Memory B cell (primary cell): ENCODE data around the gene ZGLP1.

Experiments
- ATAC-seq: fragments of 150-1000 bp; cut with Tn5 transposase; 2 replicates; pipeline ENCODE4 v1.10.0; 2021; ENCODE audit warnings: low read depth, mild to moderate bottlenecking, moderate library complexity
- DNase-seq, 2 donors: peaks; one replicate each; pipeline ENCODE4 v3.0.0; 2022; ENCODE audit warnings: low spot score in 2 of 2
- H3K27ac Mint-ChIP-seq: one replicate; pipeline ENCODE4 v1.8.0; 2022; ENCODE audit warnings: mild to moderate bottlenecking, moderate library complexity, mixed read lengths
- H3K27me3 Mint-ChIP-seq: one replicate; pipeline ENCODE4 v1.8.0; 2022; ENCODE audit warnings: mixed read lengths
- H3K36me3 Mint-ChIP-seq: one replicate; pipeline ENCODE4 v1.8.0; 2022; ENCODE audit warnings: mild to moderate bottlenecking, mixed read lengths
- H3K4me1 Mint-ChIP-seq: one replicate; pipeline ENCODE4 v1.8.0; 2022; ENCODE audit warnings: mixed read lengths
- H3K4me3 Mint-ChIP-seq: one replicate; pipeline ENCODE4 v1.8.0; 2022; ENCODE audit warnings: mild to moderate bottlenecking, moderate library complexity, mixed read lengths
- H3K9me3 Mint-ChIP-seq: one replicate; pipeline ENCODE4 v1.8.0; 2022; ENCODE audit warnings: mixed read lengths

Gene ZGLP1

DNA sequence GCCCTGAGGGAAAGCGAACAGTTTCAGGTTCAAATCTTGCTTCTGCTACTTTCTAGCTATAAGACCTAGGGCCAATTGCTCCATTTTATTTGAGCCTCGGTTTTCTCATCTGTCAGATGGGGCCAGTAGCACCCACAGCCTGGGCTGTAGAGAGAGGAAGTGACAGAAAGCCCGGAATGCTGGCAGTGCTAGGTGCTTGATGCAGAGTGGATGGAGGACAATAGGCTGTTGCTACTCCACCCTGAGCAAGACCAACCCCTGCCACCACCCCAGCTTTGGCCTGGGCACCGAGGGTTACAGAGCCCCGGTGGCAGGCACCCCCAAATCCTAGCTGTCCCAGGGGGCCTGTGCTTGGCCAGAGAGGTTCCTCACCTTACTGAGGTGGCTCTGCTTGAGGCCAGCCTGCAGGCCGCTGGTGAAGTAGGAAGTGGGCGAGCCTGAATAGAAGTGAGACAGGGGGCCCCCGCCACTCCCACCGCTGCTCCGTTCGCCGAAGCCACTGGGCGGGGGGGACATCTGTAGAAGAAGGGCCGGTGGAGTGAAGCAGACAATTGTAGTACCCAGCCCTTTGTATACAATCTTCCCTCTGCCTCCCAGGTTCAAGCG, 8.3 kb upstream of the ZGLP1 start:
- Mint-ChIP-seq H3K27ac (no peak overlapping the region), H3K36me3 (peaks cover 14% of the 10 kb centered on the region)
- no peak for ATAC-seq

GRCh38 chr19:10317045-10317856, 7.6 kb upstream of the ZGLP1 start:
- Mint-ChIP-seq H3K9me3 (no peaks in the 10 kb centered on the region), H3K4me1 (peaks cover 20% of the 10 kb centered on the region), H3K36me3 (peaks cover 15% of the 10 kb centered on the region), H3K27me3 (no peaks in the 10 kb centered on the region), H3K27ac (no peak overlapping the region), H3K4me3 (no peak overlapping the region)
- ATAC-seq = no peak
- DNase-seq = no peak

More for the DNA sequence above, 8.3 kb upstream of the ZGLP1 start:
- Mint-ChIP-seq H3K27me3 (no peaks in the 10 kb centered on the region), H3K4me3 (no peak overlapping the region), H3K9me3 (no peaks in the 10 kb centered on the region), H3K4me1 (peaks cover 20% of the 10 kb centered on the region)
- DNase-seq = no peak

DNA sequence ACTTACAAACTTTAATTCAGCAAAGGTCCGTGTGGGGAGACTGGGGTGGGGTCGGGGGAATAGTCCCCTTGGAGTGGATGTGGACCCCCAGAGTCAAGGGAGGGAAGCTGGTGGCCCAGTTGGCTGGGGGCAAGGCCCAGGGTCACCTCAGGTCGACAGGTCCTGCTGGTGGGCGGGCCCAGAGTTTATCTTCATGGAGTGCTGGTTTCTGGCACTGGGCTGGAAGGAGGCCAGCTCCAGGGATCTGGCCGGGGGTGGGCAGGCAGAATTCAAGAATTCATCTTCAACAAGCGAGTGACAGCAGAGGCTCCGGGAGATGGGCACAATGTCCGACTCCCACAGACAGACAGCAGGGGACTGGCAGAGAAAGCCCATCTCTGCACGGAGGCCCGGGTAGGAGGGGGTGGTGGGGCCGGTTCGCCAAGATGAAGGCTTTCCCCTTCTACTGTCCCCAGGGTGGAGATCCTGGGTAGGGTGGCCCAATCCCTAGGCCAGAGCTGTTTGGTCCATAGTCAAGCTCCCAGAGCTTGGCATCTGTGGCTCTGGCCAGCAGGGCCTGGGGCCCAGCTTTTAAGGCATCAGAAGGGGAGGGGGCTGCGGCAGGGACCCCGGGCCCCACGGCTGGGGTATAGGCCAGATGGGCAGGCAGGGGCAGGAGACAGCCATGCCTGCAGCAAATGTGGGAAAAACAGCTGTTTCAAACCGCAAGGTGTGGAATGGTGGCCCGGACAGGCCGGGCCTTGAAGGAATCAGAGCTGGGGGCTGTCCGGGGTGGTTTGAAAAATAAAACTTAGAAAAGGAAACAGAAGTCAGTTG, 6.8 kb upstream of the ZGLP1 start:
- DNase-seq (no peak), ATAC-seq (no peak)
- Mint-ChIP-seq H3K27me3 (no peaks in the 10 kb centered on the region), H3K4me1 (peaks cover 16% of the 10 kb centered on the region), H3K27ac (peak overlapping the region; percentile 78), H3K36me3 (peaks cover 12% of the 10 kb centered on the region), H3K9me3 (no peaks in the 10 kb centered on the region), H3K4me3 (peak overlapping the region; percentile 76)

- peaks cover 12% of the 10 kb centered on the region for H3K36me3 Mint-ChIP-seq
- ATAC-seq (peak; percentile 94), DNase-seq (peak; percentile 86 to 87)
- peak within 1 kb of the TSS; percentile 78 for H3K27ac Mint-ChIP-seq
- no peaks in the 10 kb centered on the region for H3K9me3 Mint-ChIP-seq
- H3K27me3 Mint-ChIP-seq = no peaks in the 10 kb centered on the region
- peaks cover 16% of the 10 kb centered on the region for H3K4me1 Mint-ChIP-seq
- peak within 1 kb of the TSS; percentile 76 for H3K4me3 Mint-ChIP-seq
Measured at GRCh38 chr19:10315335-10316214, 6.0 kb upstream of the ZGLP1 start, which contains the start of gene FDX2. Gene FDX2, minus strand, starts transcription at chr19:10316015. Its CDS starts 19 bp downstream, at chr19:10315996.

GRCh38 chr19:10306327-10306726, 3.3 kb downstream of the ZGLP1 start:
- Mint-ChIP-seq H3K4me1 (no peaks in the 10 kb centered on the region), H3K9me3 (no peaks in the 10 kb centered on the region)
- ATAC-seq = no peak

DNA sequence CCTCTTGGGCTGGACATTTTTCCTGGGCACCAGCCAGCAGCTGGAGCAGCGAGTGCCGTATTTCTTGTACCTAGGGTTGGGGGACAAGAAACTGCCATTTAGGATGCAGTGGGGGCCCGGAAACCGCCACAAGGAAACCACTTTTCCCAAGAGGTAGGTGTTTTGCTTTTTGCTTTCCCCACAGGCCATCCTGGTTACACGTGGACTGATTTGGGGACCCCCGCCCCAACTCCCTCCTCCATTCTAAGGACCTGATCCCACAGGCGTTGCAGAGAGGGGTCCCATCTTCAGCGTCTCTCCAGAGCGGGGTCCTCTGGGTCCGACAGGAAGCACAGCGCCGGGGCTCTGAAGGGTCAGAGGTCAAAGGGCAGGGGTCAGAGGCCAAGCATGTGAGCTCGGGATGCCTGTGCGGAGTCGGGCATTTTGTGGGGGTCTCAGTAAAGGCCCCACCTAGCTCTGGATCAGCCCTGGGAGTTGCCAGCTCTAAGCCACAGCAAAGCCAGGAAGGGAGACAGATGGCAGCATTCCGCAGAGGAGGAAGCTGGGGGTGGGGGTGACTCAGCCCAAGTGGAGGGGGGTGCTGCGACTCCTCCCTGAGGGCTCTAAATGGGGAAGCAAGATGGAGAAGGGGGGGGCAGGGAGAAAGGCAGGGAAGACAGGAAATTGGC, 4.3 kb downstream of the ZGLP1 start:
- no peak overlapping the region for H3K27ac Mint-ChIP-seq
- H3K4me3 Mint-ChIP-seq = no peak overlapping the region
- H3K4me1 Mint-ChIP-seq = no peaks in the 10 kb centered on the region
- DNase-seq = no peak
- no peak for ATAC-seq
- peaks cover 6% of the 10 kb centered on the region for H3K36me3 Mint-ChIP-seq
- H3K9me3 Mint-ChIP-seq = no peaks in the 10 kb centered on the region
- H3K27me3 Mint-ChIP-seq = no peaks in the 10 kb centered on the region

More at GRCh38 chr19:10306327-10306726, 3.3 kb downstream of the ZGLP1 start:
- H3K36me3 Mint-ChIP-seq = peaks cover 8% of the 10 kb centered on the region
- no peak overlapping the region for H3K4me3 Mint-ChIP-seq
- H3K27me3 Mint-ChIP-seq = no peaks in the 10 kb centered on the region
- H3K27ac Mint-ChIP-seq = no peak overlapping the region
- DNase-seq = no peak

- H3K27me3 Mint-ChIP-seq = peaks cover 4% of the 10 kb centered on the region
- H3K4me1 Mint-ChIP-seq = peaks cover 5% of the 10 kb centered on the region
- ATAC-seq (no peak), DNase-seq (no peak)
- no peaks in the 10 kb centered on the region for H3K9me3 Mint-ChIP-seq
- H3K36me3 Mint-ChIP-seq = no peaks in the 10 kb centered on the region
- no peak overlapping the region for H3K4me3 Mint-ChIP-seq
- no peak overlapping the region for H3K27ac Mint-ChIP-seq
Measured at GRCh38 chr19:10299545-10300458, 9.8 kb downstream of the ZGLP1 start.

- DNase-seq (no peak), ATAC-seq (no peak)
- Mint-ChIP-seq H3K27me3 (peaks cover 15% of the 10 kb centered on the region), H3K9me3 (no peaks in the 10 kb centered on the region), H3K4me1 (peaks cover 18% of the 10 kb centered on the region), H3K4me3 (peak overlapping the region; percentile 80), H3K27ac (peak overlapping the region; percentile 80), H3K36me3 (no peaks in the 10 kb centered on the region)
Measured at GRCh38 chr19:10295847-10296591, 13.6 kb downstream of the ZGLP1 start.

DNA sequence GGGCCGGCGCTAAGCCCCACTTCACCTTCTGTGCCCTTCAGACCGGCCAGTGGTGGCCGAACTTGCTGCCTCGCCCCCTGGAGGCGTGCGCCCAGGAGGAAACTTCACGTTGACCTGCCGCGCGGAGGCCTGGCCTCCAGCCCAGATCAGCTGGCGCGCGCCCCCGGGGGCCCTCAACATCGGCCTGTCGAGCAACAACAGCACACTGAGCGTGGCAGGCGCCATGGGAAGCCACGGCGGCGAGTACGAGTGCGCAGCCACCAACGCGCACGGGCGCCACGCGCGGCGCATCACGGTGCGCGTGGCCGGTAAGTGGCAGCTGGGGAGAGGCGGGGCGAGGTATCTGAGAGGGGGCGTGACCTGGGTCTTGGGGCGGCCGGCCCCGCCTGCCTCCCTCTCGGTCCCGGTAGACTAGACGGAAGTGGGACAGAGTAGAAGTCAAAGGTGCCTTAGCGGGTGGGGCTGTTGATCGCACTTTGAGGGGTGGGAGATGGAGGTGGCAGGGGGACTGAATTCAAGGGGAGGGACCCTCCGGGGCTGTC, 14.2 kb downstream of the ZGLP1 start:
- H3K4me3 Mint-ChIP-seq = peak overlapping the region; percentile 80
- DNase-seq (peak; percentile 65 to 72), ATAC-seq (peak; percentile 75)
- H3K36me3 Mint-ChIP-seq = no peaks in the 10 kb centered on the region
- H3K9me3 Mint-ChIP-seq = no peaks in the 10 kb centered on the region
- H3K4me1 Mint-ChIP-seq = peaks cover 23% of the 10 kb centered on the region
- H3K27me3 Mint-ChIP-seq = peaks cover 19% of the 10 kb centered on the region
- H3K27ac Mint-ChIP-seq = peak overlapping the region; percentile 80

DNA sequence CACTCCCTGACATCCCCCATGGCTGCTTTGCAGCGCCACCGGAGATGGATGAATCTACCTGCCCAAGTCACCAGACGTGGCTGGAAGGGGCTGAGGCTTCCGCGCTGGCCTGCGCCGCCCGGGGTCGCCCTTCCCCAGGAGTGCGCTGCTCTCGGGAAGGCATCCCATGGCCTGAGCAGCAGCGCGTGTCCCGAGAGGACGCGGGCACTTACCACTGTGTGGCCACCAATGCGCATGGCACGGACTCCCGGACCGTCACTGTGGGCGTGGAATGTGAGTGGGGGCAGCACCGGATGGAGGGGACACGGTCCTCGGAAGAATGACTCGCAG, 15.3 kb downstream of the ZGLP1 start:
- H3K4me3 Mint-ChIP-seq = peak overlapping the region; percentile 47
- DNase-seq (no peak), ATAC-seq (no peak)
- H3K27ac Mint-ChIP-seq = no peak overlapping the region
- peaks cover 28% of the 10 kb centered on the region for H3K4me1 Mint-ChIP-seq
- peaks cover 21% of the 10 kb centered on the region for H3K27me3 Mint-ChIP-seq
- no peaks in the 10 kb centered on the region for H3K36me3 Mint-ChIP-seq
- H3K9me3 Mint-ChIP-seq = no peaks in the 10 kb centered on the region

DNA sequence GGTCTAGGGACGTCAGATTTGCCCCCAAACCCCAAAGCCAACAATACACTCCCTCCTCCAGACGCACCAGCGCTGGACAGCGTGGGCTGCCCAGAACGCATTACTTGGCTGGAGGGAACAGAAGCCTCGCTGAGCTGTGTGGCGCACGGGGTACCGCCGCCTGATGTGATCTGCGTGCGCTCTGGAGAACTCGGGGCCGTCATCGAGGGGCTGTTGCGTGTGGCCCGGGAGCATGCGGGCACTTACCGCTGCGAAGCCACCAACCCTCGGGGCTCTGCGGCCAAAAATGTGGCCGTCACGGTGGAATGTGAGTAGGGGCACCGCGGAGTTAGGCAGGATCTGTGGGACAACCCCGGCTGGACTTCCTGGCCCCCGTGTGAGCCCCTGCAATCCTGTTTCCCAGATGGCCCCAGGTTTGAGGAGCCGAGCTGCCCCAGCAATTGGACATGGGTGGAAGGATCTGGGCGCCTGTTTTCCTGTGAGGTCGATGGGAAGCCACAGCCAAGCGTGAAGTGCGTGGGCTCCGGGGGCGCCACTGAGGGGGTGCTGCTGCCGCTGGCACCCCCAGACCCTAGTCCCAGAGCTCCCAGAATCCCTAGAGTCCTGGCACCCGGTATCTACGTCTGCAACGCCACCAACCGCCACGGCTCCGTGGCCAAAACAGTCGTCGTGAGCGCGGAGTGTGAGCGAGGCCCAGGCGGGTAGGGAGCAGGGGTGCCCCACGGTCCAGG, 15.8 kb downstream of the ZGLP1 start:
- ATAC-seq (no peak), DNase-seq (no peak)
- peaks cover 22% of the 10 kb centered on the region for H3K27me3 Mint-ChIP-seq
- no peaks in the 10 kb centered on the region for H3K36me3 Mint-ChIP-seq
- H3K27ac Mint-ChIP-seq = peak overlapping the region; percentile 68
- H3K4me1 Mint-ChIP-seq = peaks cover 31% of the 10 kb centered on the region
- H3K4me3 Mint-ChIP-seq = no peak overlapping the region
- no peaks in the 10 kb centered on the region for H3K9me3 Mint-ChIP-seq
